Neuronal stem cell (in vitro differentiated cells): ENCODE results near the gene UNC93A.
"Not testable (repeated sequence)": the region's sequence is repeated elsewhere in the genome, so short reads cannot be mapped to it uniquely, and the experiment has no call there.

ENCODE experiments used
- DNase-seq: peaks from one replicate; pipeline ENCODE4 v3.0.0-alpha.2; 2013; ENCODE audit warnings: low spot score
- H2AFZ ChIP-seq: one replicate; pipeline ENCODE4 v1.6.1; 2013; ENCODE audit warnings: mild to moderate bottlenecking, low read length, inconsistent platforms
- H2AK5ac ChIP-seq: 2 replicates; pipeline ENCODE4 v1.6.1; 2013; ENCODE audit warnings: low read depth, mild to moderate bottlenecking, inconsistent platforms, low read length, moderate library complexity, mixed read lengths
- H2BK120ac ChIP-seq: 2 replicates; pipeline ENCODE4 v1.6.1; 2013; ENCODE audit warnings: low read depth, mild to moderate bottlenecking, inconsistent platforms, low read length, moderate library complexity, mixed read lengths
- H2BK12ac ChIP-seq: one replicate; pipeline ENCODE4 v1.6.1; 2013; ENCODE audit warnings: low read length, inconsistent platforms
- H2BK15ac ChIP-seq: 2 replicates; pipeline ENCODE4 v1.6.1; 2013; ENCODE audit warnings: mild to moderate bottlenecking, low read length, inconsistent platforms, mixed read lengths
- H2BK5ac ChIP-seq: one replicate; pipeline ENCODE4 v1.6.1; 2013; ENCODE audit warnings: inconsistent platforms, mild to moderate bottlenecking, low read length, moderate library complexity
- H3K14ac ChIP-seq: one replicate; pipeline ENCODE4 v1.6.1; 2013; ENCODE audit warnings: low read length, inconsistent platforms
- H3K18ac ChIP-seq: 2 replicates; pipeline ENCODE4 v1.6.1; 2013; ENCODE audit warnings: low read length, inconsistent platforms
- H3K23ac ChIP-seq: 2 replicates; pipeline ENCODE4 v1.6.1; 2013; ENCODE audit warnings: low read depth, mild to moderate bottlenecking, mixed read lengths, low read length, inconsistent platforms; ENCODE audit not compliant: poor library complexity
- H3K27ac ChIP-seq: replicated peaks from 3 replicates; pipeline ENCODE4 v1.5.1; 2013; ENCODE audit warnings: low read length, inconsistent platforms
- H3K27me3 ChIP-seq, 3 experiments: 2 replicates each; pipeline ENCODE4 v1.6.1; 2013; ENCODE audit warnings: low read length in 3 of 3, mild to moderate bottlenecking in 2 of 3, inconsistent platforms in 1 of 3, low read depth in 1 of 3, mixed read lengths in 1 of 3, moderate library complexity in 1 of 3; ENCODE audit not compliant: control insufficient read depth in 3 of 3, insufficient read depth in 3 of 3
- H3K36me3 ChIP-seq, 2 donors: replicated peaks in 1 of 2; 2 replicates each; pipeline ENCODE4 v1.6.1; 2013; ENCODE audit warnings: low read length in 2 of 2; ENCODE audit not compliant: control insufficient read depth in 2 of 2, insufficient read depth in 2 of 2
- H3K4ac ChIP-seq: 2 replicates; pipeline ENCODE4 v1.6.1; 2013; ENCODE audit warnings: inconsistent platforms, mild to moderate bottlenecking, low read length, moderate library complexity
- H3K4me1 ChIP-seq, 2 donors: 1 replicate in 1 of 2; 2 replicates in 1 of 2; pipeline ENCODE4 v1.6.1; 2013; ENCODE audit warnings: low read length in 2 of 2, low read depth in 1 of 2; ENCODE audit not compliant: control insufficient read depth in 2 of 2, insufficient read depth in 1 of 2
- H3K4me2 ChIP-seq: one replicate; pipeline ENCODE4 v1.6.1; 2013; ENCODE audit warnings: mild to moderate bottlenecking, low read length, inconsistent platforms; ENCODE audit not compliant: insufficient read depth, poor library complexity, severe bottlenecking
- H3K4me3 ChIP-seq, 2 donors: 2 replicates each; pipeline ENCODE4 v1.5.1; 2013; ENCODE audit warnings: low read length in 2 of 2, mild to moderate bottlenecking in 2 of 2, inconsistent platforms in 1 of 2, moderate library complexity in 1 of 2
- H3K79me1 ChIP-seq: one replicate; pipeline ENCODE4 v1.6.1; 2013; ENCODE audit warnings: low read depth, mild to moderate bottlenecking, inconsistent platforms, low read length, moderate library complexity
- H3K9ac ChIP-seq: one replicate; pipeline ENCODE4 v1.6.1; 2013; ENCODE audit warnings: mild to moderate bottlenecking, low read depth, low read length, inconsistent platforms; ENCODE audit not compliant: poor library complexity
- H3K9me3 ChIP-seq, 2 donors: replicated peaks in 1 of 2; 2 replicates each; pipeline versions ENCODE3 to v1.6.1; 2013; ENCODE audit warnings: low read length in 2 of 2, mild to moderate bottlenecking in 2 of 2, inconsistent platforms in 1 of 2, low read depth in 1 of 2, mixed read lengths in 1 of 2, moderate library complexity in 1 of 2; ENCODE audit not compliant: control insufficient read depth in 2 of 2, insufficient read depth in 1 of 2
- H4K8ac ChIP-seq: one replicate; pipeline ENCODE4 v1.6.1; 2013; ENCODE audit warnings: low read depth, mild to moderate bottlenecking, inconsistent platforms, low read length, moderate library complexity
- H4K91ac ChIP-seq: one replicate; pipeline ENCODE4 v1.6.1; 2013; ENCODE audit warnings: low read length, low read depth, mild to moderate bottlenecking, inconsistent platforms; ENCODE audit not compliant: poor library complexity
- WGBS, 2 donors: extraction: QIAGEN DNeasy Blood & Tissue Kit; methylation state at CpG; one replicate each; pipeline ENCODE4 v1.1.7; 2013; ENCODE audit warnings: missing lambda C conversion rate in 2 of 2, mixed read lengths in 1 of 2; ENCODE audit not compliant: insufficient read length in 2 of 2, insufficient replicate concordance in 1 of 2; ENCODE audit errors: extremely low coverage in 2 of 2; 5-methylcytosine and 5-hydroxymethylcytosine counted together

Gene UNC93A

DNA sequence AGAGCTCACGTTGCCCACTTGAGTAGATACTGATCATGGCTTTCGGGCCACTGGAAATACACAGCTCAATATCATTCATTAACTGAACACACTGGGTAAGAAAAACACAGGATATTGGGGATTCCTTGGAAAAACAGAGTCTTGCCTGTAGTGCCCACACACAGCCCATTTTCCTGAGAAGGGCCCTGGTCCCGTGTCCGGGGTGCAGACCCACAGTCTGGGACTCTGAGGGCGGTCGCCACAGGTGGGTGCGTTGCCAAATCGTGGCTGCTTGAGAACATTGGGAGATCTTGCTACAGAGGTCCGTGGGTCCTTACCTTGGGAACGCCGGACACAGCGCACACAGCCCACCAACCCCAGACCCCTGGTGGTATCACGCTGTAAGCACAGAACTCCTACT is 6.5 kb upstream of the UNC93A start:
- H3K79me1 ChIP-seq, H3K4me3 ChIP-seq, H3K4me2 ChIP-seq, H3K14ac ChIP-seq, H3K4ac ChIP-seq, H3K23ac ChIP-seq, H2BK5ac ChIP-seq, H2BK15ac ChIP-seq, H2AK5ac ChIP-seq, H3K27me3 ChIP-seq, H3K9ac ChIP-seq, H4K8ac ChIP-seq, H3K9me3 ChIP-seq, H2AFZ ChIP-seq, H3K27ac ChIP-seq, H4K91ac ChIP-seq, H3K36me3 ChIP-seq, H2BK120ac ChIP-seq, H2BK12ac ChIP-seq, DNase-seq, H3K18ac ChIP-seq: not testable (repeated sequence)
- WGBS, 2 donors, result no CpG with 5 or more reads among the region's 13 CpGs
- peaks cover 3 to 11% of the 10 kb centered on the region in 2 donors for H3K4me1 ChIP-seq

DNA sequence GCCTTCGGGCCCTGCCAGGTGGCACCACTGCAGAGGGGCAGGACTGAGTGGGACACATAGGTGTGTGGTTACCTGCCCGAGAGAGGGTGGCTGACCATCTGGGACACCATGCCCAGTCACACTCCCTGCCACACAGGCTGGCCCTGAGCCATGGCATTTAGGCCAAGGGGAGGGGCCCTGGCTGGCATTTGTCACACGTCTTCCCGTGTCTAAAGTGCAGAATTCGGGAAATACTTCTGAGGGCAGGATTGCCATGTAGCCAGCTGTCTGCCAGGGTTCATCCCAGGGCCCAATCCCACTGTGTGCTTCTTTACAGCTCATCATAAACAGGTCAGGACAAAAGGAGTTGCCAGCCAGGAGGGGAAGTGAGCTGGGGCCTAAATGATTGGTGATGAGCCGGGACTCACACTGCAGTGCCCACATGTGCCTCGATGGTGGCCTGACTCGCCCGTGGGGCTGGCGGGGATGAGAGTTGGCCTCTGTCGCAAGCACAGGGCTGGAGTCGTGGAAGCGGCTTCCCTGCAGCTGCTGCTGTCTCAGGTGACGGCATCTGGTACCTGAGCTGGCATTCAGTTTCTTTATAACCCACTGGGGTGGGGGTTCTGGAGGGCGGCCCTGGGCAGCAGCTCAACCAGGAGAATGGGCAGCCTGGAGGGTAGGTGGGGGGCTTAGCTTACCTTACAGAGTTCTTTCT is 5.9 kb upstream of the UNC93A start:
- no peak overlapping the region for H2BK12ac ChIP-seq
- no CpG with 5 or more reads among the region's 15 CpGs for WGBS, 2 donors

DNA sequence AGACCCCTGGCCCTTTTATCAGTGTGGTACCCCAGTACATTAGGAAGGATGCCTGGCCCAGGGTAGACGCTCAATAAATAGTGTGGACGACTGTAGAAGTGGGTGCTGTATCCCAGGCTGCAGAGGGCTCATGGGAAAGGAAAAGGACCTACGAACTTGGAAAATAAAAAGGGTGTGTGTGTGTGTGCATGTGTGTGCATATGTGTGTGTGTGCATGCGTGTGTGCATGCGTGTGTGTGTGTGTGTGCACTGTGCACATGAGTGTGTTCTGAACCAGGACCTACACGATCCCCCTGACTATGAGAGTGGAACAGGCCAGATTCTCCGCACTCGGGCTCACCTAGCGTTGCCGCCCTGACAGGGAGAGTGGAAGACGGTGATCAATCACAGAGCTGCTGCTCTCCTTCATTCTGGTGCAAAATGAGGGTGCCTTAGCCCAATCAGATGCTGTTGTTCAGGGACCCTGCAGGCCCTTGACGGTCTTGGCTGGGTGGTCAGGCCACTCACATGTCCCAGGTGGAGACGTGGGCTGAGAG is 3.5 kb upstream of the UNC93A start:
- H3K9ac ChIP-seq, result peak overlapping the region; percentile 47
- H3K4ac ChIP-seq, result no peak overlapping the region
- no peak overlapping the region for H2BK120ac ChIP-seq
- no peak overlapping the region for H4K91ac ChIP-seq
- no peak overlapping the region for H3K27ac ChIP-seq
- H2AK5ac ChIP-seq, result peak overlapping the region; percentile 5
- no peak overlapping the region for H2BK5ac ChIP-seq
- H3K4me1 ChIP-seq, result peaks cover 0 to 3% of the 10 kb centered on the region in 2 donors
- H3K79me1 ChIP-seq, result no peaks in the 10 kb centered on the region
- no peaks in the 10 kb centered on the region for H3K9me3 ChIP-seq
- H2BK12ac ChIP-seq, result no peak overlapping the region
- H3K27me3 ChIP-seq, result no peaks in the 10 kb centered on the region
- H2AFZ ChIP-seq, result no peak overlapping the region
- H4K8ac ChIP-seq, result no peak overlapping the region
- DNase-seq, result no peak
- WGBS, 2 donors, result no CpG with 5 or more reads among the region's 13 CpGs
- no peaks in the 10 kb centered on the region for H3K36me3 ChIP-seq
- no peak overlapping the region for H3K14ac ChIP-seq
- no peak overlapping the region for H3K23ac ChIP-seq
- no peak overlapping the region for H3K4me3 ChIP-seq
- no peak overlapping the region for H3K4me2 ChIP-seq
- peak overlapping the region; percentile 5 for H3K18ac ChIP-seq
- H2BK15ac ChIP-seq, result no peak overlapping the region

More for the DNA sequence above, 5.9 kb upstream of the UNC93A start:
- no peak for DNase-seq
- H4K8ac ChIP-seq, result no peak overlapping the region
- peak overlapping the region; percentile 17 for H3K4ac ChIP-seq
- no peak overlapping the region for H3K27ac ChIP-seq
- no peaks in the 10 kb centered on the region for H3K36me3 ChIP-seq
- peaks cover 3 to 5% of the 10 kb centered on the region in 2 donors for H3K4me1 ChIP-seq
- H4K91ac ChIP-seq, result peak overlapping the region; percentile 14
- peak overlapping the region; percentile 70 for H2AK5ac ChIP-seq
- H3K9me3 ChIP-seq, result no peaks in the 10 kb centered on the region
- H3K9ac ChIP-seq, result no peak overlapping the region
- H2BK5ac ChIP-seq, result no peak overlapping the region
- H3K18ac ChIP-seq, result peak overlapping the region; percentile 69
- no peak overlapping the region for H3K4me3 ChIP-seq
- H3K14ac ChIP-seq, result no peak overlapping the region
- no peak overlapping the region for H3K4me2 ChIP-seq
- H3K23ac ChIP-seq, result no peak overlapping the region
- peak overlapping the region; percentile 27 for H2BK120ac ChIP-seq
- H3K27me3 ChIP-seq, result no peaks in the 10 kb centered on the region
- no peak overlapping the region for H2AFZ ChIP-seq
- H3K79me1 ChIP-seq, result no peaks in the 10 kb centered on the region
- peak overlapping the region; percentile 32 for H2BK15ac ChIP-seq

DNA sequence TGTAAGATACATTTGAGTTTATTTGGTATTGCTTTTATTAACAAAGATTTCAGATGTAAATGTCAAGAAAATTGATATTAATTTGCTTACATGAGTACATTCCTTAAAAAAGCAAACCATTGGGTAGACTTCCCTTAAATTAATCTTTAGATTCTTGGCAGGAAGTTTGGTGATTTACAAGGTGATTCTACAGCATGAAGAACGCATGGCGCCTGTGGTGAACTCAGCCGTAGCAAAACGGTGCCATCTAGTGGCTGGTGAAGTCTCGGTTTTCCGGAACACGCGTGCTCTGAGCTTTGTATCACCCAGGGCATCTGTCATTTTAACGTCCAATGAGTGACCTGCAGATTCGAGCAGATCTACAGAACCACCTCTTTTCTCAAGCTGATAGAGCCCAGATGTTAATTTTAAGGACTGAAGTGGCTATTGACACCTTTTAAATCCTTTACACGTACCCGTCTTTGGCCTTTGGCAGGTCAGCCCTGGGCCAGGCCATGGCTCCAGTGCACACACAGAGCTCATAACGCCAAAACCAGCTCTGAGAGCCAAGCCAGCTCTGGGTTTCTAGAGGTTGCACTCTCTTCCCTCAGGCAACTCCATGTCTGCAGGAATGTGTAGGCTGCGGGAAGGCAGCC is 2.4 kb upstream of the UNC93A start:
- H3K27ac ChIP-seq, H3K79me1 ChIP-seq: not testable (repeated sequence)

More for the DNA sequence above, 2.4 kb upstream of the UNC93A start:
- not testable (repeated sequence) for H3K9ac ChIP-seq, H3K36me3 ChIP-seq, H3K4me1 ChIP-seq, H3K9me3 ChIP-seq, H3K4me2 ChIP-seq, H2BK12ac ChIP-seq, H2BK15ac ChIP-seq, H3K4me3 ChIP-seq, DNase-seq, H3K27me3 ChIP-seq, H2BK120ac ChIP-seq, H4K8ac ChIP-seq, H4K91ac ChIP-seq, H3K4ac ChIP-seq, H3K14ac ChIP-seq, H3K23ac ChIP-seq, H2BK5ac ChIP-seq, H2AK5ac ChIP-seq
- WGBS, 2 donors, result no CpG with 5 or more reads among the region's 14 CpGs
- Histone ChIP-seq H2AFZ (peak overlapping the region; percentile 42), H3K18ac (peak overlapping the region; percentile 29)
